NCI-H1105 treated with DMSO at 0.1 percent for 48 hours (cell line): ENCODE results near the gene TRPC3.
A peak's percentile ranks its signal among the peaks of the same experiment; 100 is the strongest.
"Not testable (repeated sequence)": the region's sequence is repeated elsewhere in the genome, so short reads cannot be mapped to it uniquely, and the experiment has no call there.

Experiments
- DNase-seq: peaks from one replicate; lab custom pipeline; 2025; lab: John Stamatoyannopoulos, UW

Gene TRPC3

DNA sequence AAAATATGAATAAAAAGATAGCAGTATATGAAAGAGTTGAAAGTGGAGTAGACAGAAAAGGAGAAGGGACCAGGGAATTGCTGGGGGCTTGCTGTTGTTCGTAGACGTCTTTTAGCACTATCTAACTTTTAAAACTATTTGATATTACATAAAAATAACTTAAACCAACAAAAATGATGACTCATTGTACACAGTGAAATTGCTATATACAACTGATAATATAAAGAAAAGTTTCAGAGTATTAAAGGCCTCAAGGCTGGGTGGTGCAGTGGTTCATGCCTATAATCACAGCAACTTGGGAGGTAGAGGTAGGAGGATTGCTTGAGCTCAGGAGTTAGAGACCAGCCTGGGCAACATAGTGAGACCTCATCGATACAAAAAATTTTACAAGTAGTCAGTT, 5.2 kb downstream of the TRPC3 start:
- no peak for DNase-seq

DNA sequence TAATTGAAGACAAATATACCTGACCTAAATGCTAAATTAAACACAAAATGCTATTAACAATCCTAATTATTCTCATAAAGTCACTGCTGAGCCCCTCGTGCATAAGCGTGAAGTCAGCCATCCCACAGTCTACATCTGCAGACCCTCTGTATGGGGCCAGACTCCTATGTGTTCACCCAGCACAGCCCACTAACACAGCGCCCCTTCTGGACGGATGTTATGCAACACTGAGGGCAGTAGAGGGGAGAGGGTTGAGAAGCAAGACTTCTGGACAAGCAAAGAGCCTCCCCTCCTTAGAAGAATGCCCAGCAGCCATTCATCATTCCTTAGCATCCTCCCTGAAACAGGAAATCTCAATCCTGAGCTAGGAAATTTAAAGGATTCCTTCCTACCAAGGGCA, 7.9 kb downstream of the TRPC3 start:
- no peak for DNase-seq

DNA sequence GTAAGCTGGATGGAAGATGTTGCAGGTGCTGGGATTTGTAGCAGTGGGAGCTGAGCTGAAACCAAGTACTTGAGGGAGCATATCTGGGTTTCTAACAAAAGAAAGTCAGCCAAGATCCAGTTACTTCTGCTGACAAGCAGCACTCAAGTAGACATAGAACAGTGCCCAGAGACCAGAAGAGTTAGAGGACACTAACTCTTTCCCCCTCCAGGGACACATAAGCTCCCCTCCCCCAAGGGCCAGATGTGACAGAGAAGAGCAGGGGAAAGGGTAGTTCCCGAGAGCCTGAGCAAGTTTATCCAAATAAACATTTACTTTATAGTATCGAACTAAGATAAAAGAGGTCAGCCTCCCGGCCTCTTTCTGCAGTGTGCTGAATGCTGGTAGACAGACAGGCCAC, 12.2 kb downstream of the TRPC3 start:
- no peak for DNase-seq

DNA sequence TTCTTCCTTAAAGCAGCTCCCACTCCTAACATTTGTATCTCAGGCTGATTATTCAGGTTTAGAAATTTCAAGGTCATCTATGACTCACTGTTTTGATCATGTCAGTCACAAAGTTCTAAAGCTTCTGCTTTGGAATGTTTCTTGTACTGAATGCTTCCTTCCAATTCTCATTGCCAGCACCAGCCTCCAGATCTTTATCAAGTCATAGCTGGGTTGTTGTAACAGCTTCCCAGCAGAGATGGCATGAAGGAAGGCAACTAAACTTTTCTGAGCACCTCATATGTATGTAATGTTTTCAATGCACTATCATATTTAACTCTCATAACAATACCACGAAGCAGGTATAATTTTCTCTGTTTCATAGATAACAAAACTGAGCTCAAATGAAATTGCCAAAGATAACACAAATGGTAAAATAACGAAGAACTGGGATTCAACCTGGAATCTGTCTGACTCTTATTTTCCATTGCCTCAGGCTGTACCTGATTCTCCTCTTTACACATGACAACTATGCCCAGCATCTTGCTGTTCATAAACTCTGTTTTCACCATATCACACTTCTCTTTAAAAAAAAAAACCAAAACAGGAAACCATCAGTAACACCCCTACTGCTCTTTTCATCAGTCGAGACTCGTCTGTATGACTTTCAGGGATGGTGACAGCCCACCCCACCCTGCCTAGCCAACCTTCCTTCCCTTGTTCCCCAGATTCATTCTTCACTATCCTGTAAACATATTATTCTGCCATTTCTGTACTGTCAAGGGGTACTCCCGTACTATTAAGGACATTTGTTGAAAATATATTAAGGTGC, 13.4 kb downstream of the TRPC3 start:
- no peak for DNase-seq

DNA sequence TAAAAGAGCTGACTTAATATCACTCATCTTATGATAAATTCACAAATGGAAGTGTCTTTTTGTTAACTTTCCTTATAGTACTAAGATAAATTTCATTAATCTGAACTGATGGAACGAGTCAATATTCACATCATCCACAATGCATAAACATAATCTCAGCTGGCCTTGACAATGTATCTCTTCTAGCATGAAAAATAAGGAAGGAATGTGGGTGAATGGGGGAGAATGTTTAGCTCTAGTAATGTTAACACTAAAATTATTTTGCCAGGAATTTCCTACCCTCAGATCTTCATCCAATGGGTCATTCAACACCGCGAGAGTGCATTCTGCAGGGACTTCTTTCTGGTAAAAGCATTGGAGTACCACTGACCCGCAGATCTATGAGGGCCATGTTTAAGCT, 15.8 kb downstream of the TRPC3 start:
- DNase-seq = no peak

DNA sequence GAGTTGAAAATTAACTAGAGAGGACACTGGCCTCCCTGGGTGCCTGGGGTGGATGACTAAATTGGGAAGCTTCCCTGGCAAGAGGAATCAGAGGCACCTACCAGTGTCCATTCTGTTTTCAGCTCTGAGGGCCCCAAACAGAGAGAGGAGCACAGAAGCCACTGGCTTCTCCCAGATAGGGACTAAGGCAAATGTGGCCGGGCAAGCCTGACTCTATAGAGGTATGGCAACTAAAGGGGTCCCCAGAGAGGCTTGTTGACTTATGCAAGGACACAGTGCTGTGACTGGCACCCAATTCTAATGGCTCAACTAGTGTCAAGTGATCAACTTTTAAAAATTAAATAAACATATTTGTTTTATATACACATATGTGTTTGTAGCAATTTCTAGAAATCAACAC, 17.2 kb downstream of the TRPC3 start:
- no peak for DNase-seq

DNA sequence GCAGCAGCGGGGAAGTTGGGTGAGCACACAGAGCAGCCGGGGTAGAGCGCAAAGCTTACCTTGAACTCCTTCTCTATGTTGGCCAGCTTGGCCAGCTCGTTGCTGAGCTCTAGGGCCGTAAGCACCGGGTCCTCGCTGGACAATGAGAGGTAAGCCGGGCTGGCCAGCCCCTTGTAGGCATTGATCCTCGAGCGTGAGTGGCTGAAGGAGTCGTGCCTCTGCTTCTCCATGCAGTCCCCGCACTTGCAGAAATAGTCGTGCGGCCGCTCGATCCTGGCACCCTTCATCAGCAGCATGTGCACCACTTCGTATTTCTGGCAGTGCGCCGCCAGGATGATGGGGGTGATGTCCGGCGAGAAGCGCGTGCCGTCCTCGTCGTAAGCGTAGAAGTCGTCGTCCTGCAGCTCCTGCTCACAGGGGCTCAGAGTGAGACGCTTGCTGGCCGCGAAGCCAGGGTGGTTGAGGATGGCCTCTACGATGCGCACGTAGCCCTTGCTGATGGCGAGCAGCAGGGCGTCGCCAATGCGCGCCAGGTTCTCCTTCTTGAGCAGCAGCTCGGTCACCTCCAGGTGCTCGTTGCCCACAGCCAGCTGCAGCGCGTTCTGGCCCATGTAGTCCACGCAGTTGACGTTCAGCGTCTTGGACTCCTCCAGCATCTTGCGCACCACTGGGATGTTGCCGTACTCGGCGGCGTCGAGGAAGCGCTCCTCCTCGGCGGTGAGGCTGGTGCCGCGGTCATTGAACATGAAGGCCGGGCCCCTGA, 19.5 kb downstream of the TRPC3 start:
- DNase-seq = no peak

DNA sequence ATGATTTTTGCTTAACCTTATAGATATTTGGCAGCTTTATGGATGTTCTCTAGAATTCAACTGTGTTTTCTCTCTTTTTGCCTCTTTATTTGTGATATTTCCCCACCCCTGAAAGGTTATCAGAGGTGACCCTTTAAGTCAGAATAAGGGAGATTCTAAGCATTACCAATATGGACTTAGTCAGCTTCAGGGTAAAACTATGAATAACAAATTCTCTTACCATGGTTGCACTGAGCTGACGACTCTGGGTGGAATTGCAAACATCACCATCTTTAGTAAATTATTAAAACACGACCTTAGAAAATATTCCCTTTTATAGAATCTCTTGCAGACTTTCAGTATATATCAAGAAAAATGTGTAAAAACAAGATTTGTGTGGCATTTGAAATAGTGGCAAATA, 21.6 kb downstream of the TRPC3 start:
- DNase-seq = no peak

DNA sequence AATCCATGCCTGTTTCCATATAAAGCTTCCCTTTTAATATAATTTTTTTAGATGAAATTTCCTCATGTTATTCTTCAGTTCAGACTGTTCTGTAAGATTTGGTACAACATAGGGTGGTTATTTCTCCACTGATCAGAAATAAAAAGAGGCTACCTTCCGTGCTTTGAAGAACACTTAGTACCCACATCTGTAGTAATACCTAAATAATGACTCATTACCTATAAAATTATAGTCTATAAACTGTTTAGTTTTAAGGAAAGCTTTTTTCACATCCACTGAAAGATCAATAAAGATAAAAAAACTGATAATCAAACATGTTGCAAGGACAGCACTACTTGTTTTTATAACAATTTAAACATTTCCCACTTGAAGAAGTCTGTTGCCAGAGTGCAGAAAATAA, 23.9 kb downstream of the TRPC3 start:
- no peak for DNase-seq

DNA sequence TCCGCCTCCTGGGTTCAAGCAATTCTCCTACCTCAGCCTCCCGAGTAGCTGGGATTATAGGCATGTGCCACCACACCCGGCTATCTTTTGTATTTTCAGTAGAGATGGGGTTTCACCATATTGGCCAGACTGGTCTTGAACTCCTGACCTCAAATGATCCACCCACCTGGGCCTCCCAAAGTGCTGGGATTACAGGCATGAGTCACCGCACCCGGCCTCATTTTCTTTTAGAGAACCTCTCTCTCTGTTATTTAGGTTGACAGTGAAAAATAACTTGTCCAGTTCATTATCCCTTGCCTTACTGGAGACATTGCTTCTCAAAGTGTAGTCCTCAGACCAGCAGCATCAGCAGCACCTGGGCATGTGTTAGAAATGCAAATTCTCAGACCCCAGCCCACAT, 25.4 kb downstream of the TRPC3 start:
- not testable (repeated sequence) for DNase-seq

DNA sequence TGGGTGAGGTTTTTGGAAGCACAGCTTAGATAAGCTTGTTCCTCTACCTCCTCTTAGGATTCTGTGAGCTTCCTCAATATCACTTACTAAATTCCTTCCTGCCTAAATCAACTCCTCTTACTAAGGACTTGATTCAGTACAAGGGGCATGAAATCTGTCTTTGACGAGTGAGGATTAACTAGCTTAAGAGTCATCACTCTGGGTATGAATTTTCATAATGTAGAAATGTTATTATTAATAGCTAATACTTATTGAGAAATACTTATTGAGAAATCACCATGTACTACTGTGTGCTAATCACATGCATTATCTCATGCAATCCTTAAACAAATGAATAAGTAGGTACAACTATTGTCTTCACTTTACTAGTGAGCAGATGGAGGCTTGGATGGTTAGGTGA, 28.6 kb downstream of the TRPC3 start:
- DNase-seq = no peak

DNA sequence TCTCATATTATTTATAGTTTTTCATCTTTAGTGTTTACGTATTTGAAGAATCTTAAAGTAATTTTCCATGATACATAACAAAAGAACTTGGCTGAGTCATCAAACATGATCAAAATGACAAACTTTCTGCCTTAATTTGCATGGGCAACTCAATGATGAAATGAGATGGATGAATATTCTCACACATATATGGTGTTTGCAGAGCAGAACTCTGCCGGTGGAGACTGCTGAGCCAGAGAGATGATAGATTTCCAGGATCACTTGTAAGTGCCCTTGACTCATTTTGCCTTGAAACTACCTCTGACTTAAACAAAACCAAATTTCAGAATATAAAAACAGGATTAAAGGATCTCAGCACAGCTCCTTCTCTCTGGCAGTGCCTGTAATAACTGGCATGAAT, 38.2 kb downstream of the TRPC3 start:
- no peak for DNase-seq

DNA sequence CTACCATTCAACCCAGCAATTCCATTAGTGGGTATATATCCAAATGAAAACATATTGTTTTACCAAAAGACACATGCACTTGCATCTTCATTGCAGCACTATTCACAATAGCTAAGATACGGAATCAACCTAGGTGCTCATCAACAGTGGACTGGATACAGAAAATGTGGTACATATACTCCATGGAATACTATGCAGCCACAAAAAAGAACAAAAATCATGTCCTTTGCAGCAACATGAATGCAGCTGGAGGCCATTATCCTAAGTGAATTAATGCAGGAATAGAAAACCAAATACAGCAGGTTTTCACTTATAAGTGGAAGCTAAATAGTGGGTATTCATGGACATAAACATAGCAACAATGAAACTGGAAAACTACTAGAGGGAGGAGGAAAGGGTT, 43.5 kb downstream of the TRPC3 start:
- no peak for DNase-seq

DNA sequence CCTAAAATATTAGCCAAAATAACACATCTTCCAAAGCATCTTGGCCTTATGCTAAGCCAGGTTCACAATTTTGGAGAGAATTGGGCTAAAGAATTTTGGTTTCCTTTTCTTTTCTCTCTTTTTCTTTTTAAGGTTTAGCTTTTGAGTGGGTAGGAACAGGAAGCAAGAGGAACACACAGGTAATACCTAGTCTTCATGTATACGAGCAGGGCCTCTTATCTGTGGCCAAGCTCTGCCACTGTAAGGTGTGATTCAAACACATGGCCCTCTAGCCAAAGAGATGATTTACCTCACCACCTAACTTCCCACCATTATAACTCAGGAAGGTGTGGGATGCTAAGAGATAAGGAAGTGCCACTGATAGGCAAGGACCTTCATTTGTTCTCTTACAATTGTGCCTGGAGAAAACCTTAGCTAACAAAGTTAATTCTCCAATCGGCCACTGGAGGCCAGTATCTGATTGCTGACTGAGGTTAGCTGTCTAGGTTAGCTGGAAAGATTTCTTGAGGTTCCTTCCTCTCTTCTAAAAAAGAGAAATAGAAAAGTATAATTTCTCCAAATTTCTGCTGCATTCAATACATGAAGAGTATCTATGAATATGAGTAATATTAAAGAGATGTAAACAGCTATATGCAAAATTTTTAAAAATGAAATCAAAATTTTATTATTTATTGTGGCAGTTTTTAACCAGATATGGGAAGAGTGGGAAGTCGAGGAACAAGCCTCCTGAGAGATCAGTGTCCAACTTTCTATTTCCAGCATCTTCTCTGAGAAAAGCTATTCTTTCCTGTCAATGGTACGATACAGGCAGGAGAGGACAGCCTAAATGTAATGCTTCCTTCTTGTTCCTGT, 51.5 kb downstream of the TRPC3 start:
- DNase-seq = peak; percentile 16

DNA sequence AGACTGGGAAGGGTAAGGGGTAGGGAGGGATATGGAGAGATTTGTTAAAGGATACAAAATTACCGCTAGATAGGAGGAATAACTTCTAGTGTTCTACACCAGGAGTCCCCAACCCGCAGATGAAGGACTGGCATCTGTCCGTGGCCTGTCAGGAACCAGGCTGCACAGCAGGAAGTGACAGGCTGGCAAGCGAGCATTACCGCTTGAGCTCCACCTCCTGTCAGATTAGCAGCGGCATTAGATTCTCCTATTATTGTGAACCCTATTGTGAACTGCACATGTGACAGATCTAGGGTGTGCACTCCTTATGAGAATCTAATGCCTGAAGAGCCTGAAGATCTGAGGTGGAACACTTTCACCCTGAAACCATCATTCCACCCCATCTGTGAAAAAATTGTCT, 53.7 kb downstream of the TRPC3 start:
- DNase-seq = no peak

DNA sequence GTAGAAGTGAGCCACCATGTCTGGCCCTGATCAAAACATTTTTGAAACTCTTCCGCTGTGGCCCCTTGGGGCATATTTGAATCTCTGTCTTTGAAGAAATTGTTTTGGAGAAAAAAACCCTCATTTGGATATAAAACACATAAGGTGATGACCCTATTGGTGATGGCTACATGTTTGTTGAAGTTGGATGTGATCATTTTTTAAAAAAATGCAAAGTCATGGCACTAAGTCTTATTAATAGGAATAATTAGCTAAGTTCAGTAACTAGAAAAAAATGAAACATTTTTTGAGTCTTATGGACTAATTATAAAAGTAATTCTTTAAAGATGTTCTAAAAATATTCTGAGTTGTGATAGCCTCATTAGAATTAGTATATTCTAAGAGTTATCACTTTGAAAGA, 63.7 kb downstream of the TRPC3 start:
- DNase-seq = no peak

DNA sequence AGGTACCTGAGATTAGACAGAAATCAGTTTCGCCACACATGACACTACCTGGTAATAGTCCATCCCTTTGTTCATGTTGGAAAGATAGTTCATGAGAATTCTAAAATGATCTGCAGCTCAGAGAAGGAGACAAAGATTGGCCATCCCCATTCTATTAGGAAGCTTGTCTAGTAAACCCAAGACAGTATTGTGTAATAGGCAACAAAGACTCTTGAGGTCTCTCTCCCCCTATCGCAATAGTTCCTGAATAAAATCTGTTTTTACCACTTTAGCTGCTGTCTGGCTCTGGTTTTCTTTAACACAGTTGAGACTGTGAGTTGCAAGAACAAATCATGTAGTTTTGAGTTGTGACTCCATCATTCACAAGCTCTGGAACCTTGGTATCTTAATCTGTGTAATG, 66.7 kb downstream of the TRPC3 start:
- no peak for DNase-seq

DNA sequence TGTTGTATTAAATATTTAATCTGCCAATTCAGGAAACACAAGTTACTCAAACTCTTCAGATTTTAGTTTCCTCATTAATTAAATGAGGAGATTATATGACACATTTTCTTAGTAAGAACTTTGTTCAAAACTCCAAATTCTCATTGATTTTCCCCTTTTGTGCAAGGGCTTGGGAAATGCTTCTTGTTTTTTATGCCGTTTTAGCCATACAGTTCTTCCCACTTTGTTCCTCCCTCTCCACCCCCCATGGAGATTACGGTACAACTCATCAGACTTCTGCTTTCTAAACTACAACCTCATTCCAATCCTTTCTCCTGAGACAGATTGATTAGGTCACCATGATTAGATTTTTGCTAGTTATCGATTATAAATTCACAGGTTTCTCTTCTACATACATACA, 70.7 kb downstream of the TRPC3 start:
- DNase-seq = no peak

DNA sequence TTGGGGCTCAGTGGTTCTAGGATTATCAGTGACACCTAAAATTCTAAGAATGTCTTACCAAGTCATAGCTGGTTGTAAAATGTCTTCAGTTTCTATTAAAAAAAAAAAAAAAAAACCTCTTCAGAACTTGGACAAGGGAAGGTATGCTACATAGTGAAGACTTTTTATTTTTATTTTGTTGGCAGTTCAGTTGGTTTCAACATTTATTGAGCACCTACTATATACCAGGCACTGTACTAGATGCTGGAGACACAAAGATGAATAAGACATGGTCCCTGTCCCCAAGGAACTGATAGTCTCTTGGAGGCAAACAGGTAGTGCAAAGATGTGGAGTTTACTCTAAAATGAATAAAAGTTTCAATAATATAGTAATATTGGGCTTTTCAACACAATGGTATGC, 72.7 kb downstream of the TRPC3 start:
- no peak for DNase-seq

DNA sequence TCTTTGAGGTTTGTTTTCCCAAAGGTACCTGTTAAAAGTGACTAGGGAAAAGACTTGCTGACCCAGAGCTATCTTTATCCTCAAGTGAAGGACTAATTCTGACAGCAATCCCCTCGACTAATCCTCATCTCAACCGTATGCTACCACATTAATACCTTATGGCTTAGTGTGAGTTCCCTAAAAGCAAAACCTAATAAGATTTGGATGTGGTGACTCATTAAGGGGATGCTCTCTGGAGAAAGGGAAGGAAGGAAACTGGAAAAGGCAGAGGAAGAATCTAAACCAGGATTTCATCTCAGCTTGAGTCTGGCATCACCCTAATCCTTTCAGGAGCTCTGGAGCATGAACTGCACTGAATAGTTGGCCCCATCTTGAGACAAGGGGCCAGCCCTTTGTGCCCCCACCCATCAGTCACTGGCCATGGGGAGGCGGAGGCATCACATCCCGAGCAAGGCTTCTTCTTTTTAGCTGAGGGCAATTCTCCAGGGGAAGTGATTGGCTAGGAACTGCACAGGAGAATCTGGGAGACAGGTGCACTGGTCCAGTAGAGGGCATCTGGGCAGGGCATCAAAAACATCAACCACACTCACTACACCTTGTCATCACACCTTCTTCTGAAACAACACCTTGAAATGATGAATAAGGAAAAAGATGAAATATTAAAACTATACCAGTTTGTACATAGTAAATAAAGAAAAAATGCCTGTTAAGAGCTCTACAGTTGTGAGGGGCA, 74.7 kb downstream of the TRPC3 start:
- DNase-seq = no peak

DNA sequence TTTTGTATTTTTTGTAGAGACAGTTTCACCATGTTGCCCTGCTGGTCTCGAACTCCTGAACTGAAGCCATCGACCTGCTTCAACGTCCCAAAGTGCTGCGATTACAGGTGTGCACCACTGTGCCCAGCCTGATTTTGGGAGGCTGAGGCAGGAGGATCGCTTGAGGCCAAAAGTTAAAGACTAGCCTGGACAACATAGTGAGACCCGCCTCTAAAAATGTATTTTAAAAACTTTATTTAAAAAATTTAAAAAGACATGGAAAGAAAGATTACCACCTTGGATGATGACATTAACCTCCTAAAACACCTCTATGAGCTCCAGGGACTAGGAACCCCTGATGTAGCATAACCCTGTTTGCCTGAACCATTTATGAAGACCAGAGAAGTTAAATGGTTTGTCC, 75.8 kb downstream of the TRPC3 start:
- no peak for DNase-seq

DNA sequence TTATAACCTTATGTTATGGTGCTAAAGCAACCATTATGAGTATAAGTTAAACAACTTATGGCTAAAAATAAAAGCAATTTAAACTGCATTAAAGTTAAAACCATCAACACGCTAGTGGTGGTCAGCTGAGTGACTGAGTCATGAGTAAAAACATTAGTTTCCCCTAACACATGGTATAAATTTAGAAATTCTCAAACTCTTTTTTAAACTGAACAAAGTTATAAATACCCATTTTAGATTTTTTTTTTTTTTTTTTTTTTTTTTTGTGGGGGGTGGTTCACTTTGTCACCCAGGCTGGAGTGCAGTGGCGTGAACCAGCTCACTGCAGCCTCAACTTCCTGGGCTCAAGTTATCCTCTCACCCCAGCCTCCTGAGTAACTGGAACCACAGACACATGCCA, 76.2 kb downstream of the TRPC3 start:
- DNase-seq = no peak
